Measurements from ENCODE around the gene LPCAT3. TPM values are rescaled to one million over a fixed set of nuclear protein-coding genes. Genes with fewer than 3 reads are reported as not detected.

Gene LPCAT3
- total and polyA plus RNA-seq, 2 of the 13 experiments (the other 11 are each of a cell fraction or from before 2014, with no cell fraction given), result 44.5 to 64.3 TPM

DNA sequence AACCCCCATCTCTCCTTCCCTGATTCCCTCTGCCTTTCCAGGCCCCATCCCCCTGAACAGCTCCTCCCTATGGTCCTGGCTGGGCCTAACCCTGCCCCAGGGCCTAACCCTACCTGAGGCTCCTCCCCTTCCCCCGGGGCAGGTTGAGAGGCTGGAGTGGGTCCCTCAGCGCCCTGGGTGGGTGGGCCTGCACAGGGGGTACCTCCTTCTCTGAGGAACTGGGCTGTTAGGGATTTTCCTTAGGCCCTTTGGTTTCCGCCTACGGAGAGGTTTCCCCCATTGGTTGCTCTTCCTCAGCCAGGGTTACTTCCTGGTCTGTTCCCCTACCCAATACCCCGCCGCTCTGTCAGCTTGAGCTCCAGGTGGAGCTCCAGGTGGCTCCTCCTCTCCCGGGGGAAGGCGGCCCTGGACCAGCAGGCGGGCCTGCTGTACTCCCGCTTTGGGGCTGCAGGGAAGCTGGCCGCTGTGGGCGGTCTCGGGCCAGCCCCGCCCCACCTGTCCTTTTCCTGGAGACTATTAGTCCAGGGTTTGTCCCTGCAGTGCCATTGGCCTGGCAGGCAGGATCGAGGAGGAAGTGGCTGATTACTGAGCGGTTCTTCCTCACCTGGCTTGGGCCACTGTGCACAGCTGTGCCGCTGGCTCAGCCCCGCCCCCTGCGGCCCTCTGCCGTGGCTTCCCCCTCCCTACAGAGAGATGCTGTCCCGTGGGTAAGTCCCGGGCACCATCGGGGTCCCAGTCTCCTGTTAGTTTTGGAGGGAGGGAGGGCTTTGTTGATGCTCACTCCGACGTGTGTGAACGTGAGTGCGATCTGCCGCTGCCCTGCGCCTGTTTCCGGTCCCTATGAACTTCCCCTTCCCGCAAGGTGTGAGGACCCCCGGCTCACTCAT, 72.0 kb downstream of the LPCAT3 start (continued):
- TF ChIP-seq, protein P1, sequence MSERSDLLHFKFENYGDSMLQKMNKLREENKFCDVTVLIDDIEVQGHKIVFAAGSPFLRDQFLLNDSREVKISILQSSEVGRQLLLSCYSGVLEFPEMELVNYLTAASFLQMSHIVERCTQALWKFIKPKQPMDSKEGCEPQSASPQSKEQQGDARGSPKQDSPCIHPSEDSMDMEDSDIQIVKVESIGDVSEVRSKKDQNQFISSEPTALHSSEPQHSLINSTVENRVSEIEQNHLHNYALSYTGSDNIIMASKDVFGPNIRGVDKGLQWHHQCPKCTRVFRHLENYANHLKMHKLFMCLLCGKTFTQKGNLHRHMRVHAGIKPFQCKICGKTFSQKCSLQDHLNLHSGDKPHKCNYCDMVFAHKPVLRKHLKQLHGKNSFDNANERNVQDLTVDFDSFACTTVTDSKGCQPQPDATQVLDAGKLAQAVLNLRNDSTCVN (CRISPR knock-in tag; IDR thresholded peaks at IDR 0.05; ENCODE audit: borderline replicate concordance), result peak; percentile 59; the same call in 1 of the 2 replicates
- TF ChIP-seq GATAD1 (CRISPR knock-in tag; IDR thresholded peaks at IDR 0.05) (peak; percentile 49; the same call in 1 of the 2 replicates), ZSCAN21 (CRISPR knock-in tag; IDR thresholded peaks at IDR 0.05; ENCODE audit: borderline replicate concordance) (no peak), ZSCAN9 (CRISPR knock-in tag; IDR thresholded peaks at IDR 0.05; ENCODE audit: borderline replicate concordance) (0 out of 2 replicates have a peak, but pooled peaks have one; percentile 73), ZFY (CRISPR knock-in tag; IDR thresholded peaks at IDR 0.05) (peak; percentile 76), ZNF17 (CRISPR knock-in tag; IDR thresholded peaks at IDR 0.05) (no peak), NBN (conservative IDR thresholded peaks at IDR 0.05) (no peak), FOXK1 (CRISPR knock-in tag; IDR thresholded peaks at IDR 0.05; ENCODE audit: borderline replicate concordance, low read depth) (0 out of 2 replicates have a peak, but pooled peaks have one; percentile 34), RAD51 (IDR thresholded peaks at IDR 0.05; ENCODE audit: borderline replicate concordance) (no peak), KMT2B (CRISPR knock-in tag; IDR thresholded peaks at IDR 0.05) (peak; percentile 47; the same call in 1 of the 2 replicates), RBM22 (optimal IDR thresholded peaks at IDR 0.05; ENCODE audit: low read length) (no peak), ZNF260 (CRISPR knock-in tag; IDR thresholded peaks at IDR 0.05; ENCODE audit: borderline replicate concordance, low read depth) (no peak), HDAC2 (CRISPR knock-in tag; IDR thresholded peaks at IDR 0.05) (peak; percentile 48), ZNF224 (CRISPR knock-in tag; IDR thresholded peaks at IDR 0.05) (peak; percentile 77; the same call in 1 of the 2 replicates), ZNF136 (CRISPR knock-in tag; IDR thresholded peaks at IDR 0.05; ENCODE audit: low read depth) (no peak), JUN (CRISPR knock-in tag; IDR thresholded peaks at IDR 0.05) (no peak), NR2F6 (IDR thresholded peaks at IDR 0.05) (peak; percentile 9; the same call in 1 of the 2 replicates), NR2F6 (CRISPR knock-in tag; IDR thresholded peaks at IDR 0.05) (no peak; the same call in 1 of the 2 replicates), ZNF383 (CRISPR knock-in tag; IDR thresholded peaks at IDR 0.05; ENCODE audit: borderline replicate concordance) (no peak), MZF1 (CRISPR knock-in tag; IDR thresholded peaks at IDR 0.05; ENCODE audit: borderline replicate concordance) (no peak), KLF6 (CRISPR knock-in tag; IDR thresholded peaks at IDR 0.05) (peak; percentile 54; the same call in 1 of the 2 replicates), CREM (IDR thresholded peaks at IDR 0.05) (0 out of 2 replicates have a peak, but pooled peaks have one; percentile 38), CREM (CRISPR knock-in tag; IDR thresholded peaks at IDR 0.05) (no peak), ZNF563 (CRISPR knock-in tag; IDR thresholded peaks at IDR 0.05) (no peak), ZFP37 (CRISPR knock-in tag; IDR thresholded peaks at IDR 0.05; ENCODE audit: borderline replicate concordance) (peak; percentile 67; the same call in 1 of the 2 replicates), MXI1 (IDR thresholded peaks at IDR 0.05; ENCODE audit: borderline replicate concordance, low read depth, low read length) (peak; percentile 73; the same call in 1 of the 3 replicates), ZNF775 (CRISPR knock-in tag; IDR thresholded peaks at IDR 0.05; ENCODE audit: borderline replicate concordance) (no peak)
- TF ChIP-seq, protein P2, sequence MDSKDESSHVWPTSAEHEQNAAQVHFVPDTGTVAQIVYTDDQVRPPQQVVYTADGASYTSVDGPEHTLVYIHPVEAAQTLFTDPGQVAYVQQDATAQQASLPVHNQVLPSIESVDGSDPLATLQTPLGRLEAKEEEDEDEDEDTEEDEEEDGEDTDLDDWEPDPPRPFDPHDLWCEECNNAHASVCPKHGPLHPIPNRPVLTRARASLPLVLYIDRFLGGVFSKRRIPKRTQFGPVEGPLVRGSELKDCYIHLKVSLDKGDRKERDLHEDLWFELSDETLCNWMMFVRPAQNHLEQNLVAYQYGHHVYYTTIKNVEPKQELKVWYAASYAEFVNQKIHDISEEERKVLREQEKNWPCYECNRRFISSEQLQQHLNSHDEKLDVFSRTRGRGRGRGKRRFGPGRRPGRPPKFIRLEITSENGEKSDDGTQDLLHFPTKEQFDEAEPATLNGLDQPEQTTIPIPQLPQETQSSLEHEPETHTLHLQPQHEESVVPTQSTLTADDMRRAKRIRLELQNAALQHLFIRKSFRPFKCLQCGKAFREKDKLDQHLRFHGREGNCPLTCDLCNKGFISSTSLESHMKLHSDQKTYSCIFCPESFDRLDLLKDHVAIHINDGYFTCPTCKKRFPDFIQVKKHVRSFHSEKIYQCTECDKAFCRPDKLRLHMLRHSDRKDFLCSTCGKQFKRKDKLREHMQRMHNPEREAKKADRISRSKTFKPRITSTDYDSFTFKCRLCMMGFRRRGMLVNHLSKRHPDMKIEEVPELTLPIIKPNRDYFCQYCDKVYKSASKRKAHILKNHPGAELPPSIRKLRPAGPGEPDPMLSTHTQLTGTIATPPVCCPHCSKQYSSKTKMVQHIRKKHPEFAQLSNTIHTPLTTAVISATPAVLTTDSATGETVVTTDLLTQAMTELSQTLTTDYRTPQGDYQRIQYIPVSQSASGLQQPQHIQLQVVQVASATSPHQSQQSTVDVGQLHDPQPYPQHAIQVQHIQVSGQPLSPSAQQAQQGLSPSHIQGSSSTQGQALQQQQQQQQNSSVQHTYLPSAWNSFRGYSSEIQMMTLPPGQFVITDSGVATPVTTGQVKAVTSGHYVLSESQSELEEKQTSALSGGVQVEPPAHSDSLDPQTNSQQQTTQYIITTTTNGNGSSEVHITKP (CRISPR knock-in tag; IDR thresholded peaks at IDR 0.05; ENCODE audit: low read depth), result no peak; the same call in 1 of the 2 replicates

All from HepG2 (cell line).